ES-I3 (cell line): ENCODE results near the gene AUTS2.

Experiments
- H3K36me3 ChIP-seq: 2 replicates; pipeline ENCODE4 v1.6.1; 2013; ENCODE audit warnings: mild to moderate bottlenecking, low read length, control low read depth, moderate library complexity; ENCODE audit not compliant: insufficient read depth
- H3K4me1 ChIP-seq: 2 replicates; pipeline ENCODE4 v1.6.1; 2013; ENCODE audit warnings: mild to moderate bottlenecking, control low read depth, low read length; ENCODE audit not compliant: insufficient read depth
- H3K9ac ChIP-seq: 2 replicates; pipeline ENCODE4 v1.6.1; 2013; ENCODE audit warnings: low read depth, mild to moderate bottlenecking, low read length, moderate library complexity
- H3K9me3 ChIP-seq: 2 replicates; pipeline ENCODE4 v1.6.1; 2013; ENCODE audit warnings: mild to moderate bottlenecking, low read length, moderate library complexity; ENCODE audit not compliant: control insufficient read depth, insufficient read depth

AUTS2 gene

DNA sequence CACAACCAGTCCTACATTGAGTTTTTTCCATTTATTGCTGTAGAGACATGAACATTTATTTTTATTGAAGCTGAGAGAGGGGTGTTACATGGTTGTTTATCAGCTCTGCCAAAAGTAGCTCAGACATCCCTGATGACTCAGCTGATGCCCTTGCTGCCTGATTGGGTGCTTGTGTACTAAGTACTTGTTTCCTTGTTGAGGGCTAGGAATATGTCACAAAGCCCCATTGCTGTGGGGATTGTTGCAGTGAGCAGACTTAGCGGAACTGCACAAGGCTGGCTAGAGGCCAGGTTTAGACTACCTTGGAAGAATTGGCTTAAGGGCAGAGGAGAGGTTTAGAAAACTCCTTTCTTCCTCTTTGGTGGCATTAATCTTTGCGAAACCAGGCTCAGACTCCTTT, 110.6 kb downstream of the AUTS2 start:
- Histone ChIP-seq H3K36me3 (no peaks in the 10 kb centered on the region), H3K4me1 (peaks cover 24% of the 10 kb centered on the region), H3K9ac (no peak overlapping the region), H3K9me3 (no peaks in the 10 kb centered on the region)

GRCh38 chr7:69710768-69711438, 112.6 kb downstream of the AUTS2 start:
- Histone ChIP-seq H3K4me1 (peaks cover 24% of the 10 kb centered on the region), H3K9me3 (no peaks in the 10 kb centered on the region), H3K36me3 (no peaks in the 10 kb centered on the region), H3K9ac (no peak overlapping the region)

GRCh38 chr7:69714886-69715576, 116.8 kb downstream of the AUTS2 start:
- Histone ChIP-seq H3K4me1 (peaks cover 10% of the 10 kb centered on the region), H3K36me3 (no peaks in the 10 kb centered on the region), H3K9me3 (no peaks in the 10 kb centered on the region), H3K9ac (no peak overlapping the region)

GRCh38 chr7:69717221-69717620, 118.9 kb downstream of the AUTS2 start:
- H3K9me3 ChIP-seq = no peaks in the 10 kb centered on the region
- H3K9ac ChIP-seq = no peak overlapping the region
- no peaks in the 10 kb centered on the region for H3K36me3 ChIP-seq
- no peaks in the 10 kb centered on the region for H3K4me1 ChIP-seq

DNA sequence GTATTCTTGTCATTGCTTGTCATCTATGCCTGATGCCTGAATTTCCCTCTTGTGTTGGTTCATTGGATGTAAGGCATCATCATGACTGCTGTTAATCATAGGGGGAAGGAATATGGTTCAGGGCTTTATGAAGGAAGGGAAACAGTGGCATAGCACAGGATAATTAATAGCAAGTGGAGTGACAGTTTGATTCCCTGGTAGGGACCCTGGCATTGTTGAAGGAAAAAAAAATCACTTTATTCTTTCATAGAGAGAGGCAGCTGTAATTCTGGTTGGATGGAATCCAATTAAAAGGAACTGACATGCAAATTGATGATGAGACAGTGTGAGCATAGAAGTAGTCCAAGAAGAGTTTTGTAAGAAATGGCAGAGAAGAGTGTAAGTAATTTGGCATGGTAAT, 121.4 kb downstream of the AUTS2 start:
- Histone ChIP-seq H3K4me1 (peaks cover 8% of the 10 kb centered on the region), H3K9ac (no peak overlapping the region), H3K9me3 (no peaks in the 10 kb centered on the region), H3K36me3 (no peaks in the 10 kb centered on the region)

DNA sequence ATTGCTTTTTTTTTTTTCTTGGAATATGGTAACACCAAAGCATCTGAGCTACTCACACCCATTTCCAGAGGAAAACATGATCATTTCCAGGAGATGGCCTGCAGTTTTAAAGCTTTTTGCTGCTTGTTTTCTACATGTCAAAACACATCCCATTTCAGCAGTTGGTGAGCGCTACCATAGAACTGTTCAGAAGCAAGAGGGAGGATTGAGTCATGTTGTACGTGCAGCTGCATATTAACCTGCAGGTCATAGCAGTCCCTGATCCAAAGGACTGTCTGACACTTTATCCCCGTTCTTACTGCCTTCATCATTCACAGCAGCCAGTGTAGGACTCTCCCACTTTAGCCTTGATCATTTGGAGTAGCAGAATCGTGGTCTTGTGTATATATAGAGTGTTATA, 124.6 kb downstream of the AUTS2 start:
- Histone ChIP-seq H3K9ac (no peak overlapping the region), H3K4me1 (peaks cover 9% of the 10 kb centered on the region), H3K36me3 (no peaks in the 10 kb centered on the region), H3K9me3 (no peaks in the 10 kb centered on the region; the same call in 1 of the 2 replicates)

DNA sequence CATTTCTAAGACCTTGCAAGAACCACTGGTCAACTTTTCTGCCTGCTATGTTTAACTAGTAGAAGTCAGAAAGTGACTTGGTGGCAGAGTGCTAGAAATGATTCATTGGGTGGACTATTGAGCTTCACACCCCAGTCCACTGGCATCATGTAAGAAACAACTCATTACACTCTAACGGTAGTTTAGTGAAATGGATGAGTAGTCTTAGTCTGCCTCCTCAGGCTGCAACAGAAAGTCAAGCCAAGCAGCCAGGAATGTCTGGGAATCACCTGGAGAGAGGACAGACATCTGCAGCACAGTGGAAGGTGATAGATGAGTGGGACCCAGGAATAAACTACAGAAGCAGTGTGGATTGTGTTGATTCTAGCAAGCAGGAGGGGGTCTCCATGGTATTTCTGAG, 125.4 kb downstream of the AUTS2 start:
- Histone ChIP-seq H3K9ac (no peak overlapping the region), H3K9me3 (no peaks in the 10 kb centered on the region; the same call in 1 of the 2 replicates), H3K4me1 (peaks cover 17% of the 10 kb centered on the region), H3K36me3 (no peaks in the 10 kb centered on the region)

GRCh38 chr7:69728304-69728703, 130.0 kb downstream of the AUTS2 start:
- H3K9ac ChIP-seq = no peak overlapping the region
- H3K9me3 ChIP-seq = no peaks in the 10 kb centered on the region; the same call in 1 of the 2 replicates
- H3K36me3 ChIP-seq = no peaks in the 10 kb centered on the region
- peaks cover 36% of the 10 kb centered on the region for H3K4me1 ChIP-seq

- 0 out of 2 replicates have a peak overlapping the region, but pooled peaks have one; percentile 9 for H3K9ac ChIP-seq
- no peaks in the 10 kb centered on the region for H3K9me3 ChIP-seq
- H3K36me3 ChIP-seq = no peaks in the 10 kb centered on the region
- peaks cover 39% of the 10 kb centered on the region for H3K4me1 ChIP-seq
Measured at GRCh38 chr7:69732203-69732602, 133.9 kb downstream of the AUTS2 start.

- H3K36me3 ChIP-seq = no peaks in the 10 kb centered on the region
- H3K4me1 ChIP-seq = peaks cover 57% of the 10 kb centered on the region
- no peak overlapping the region for H3K9ac ChIP-seq
- H3K9me3 ChIP-seq = no peaks in the 10 kb centered on the region
Measured at GRCh38 chr7:69735582-69735981, 137.3 kb downstream of the AUTS2 start.

DNA sequence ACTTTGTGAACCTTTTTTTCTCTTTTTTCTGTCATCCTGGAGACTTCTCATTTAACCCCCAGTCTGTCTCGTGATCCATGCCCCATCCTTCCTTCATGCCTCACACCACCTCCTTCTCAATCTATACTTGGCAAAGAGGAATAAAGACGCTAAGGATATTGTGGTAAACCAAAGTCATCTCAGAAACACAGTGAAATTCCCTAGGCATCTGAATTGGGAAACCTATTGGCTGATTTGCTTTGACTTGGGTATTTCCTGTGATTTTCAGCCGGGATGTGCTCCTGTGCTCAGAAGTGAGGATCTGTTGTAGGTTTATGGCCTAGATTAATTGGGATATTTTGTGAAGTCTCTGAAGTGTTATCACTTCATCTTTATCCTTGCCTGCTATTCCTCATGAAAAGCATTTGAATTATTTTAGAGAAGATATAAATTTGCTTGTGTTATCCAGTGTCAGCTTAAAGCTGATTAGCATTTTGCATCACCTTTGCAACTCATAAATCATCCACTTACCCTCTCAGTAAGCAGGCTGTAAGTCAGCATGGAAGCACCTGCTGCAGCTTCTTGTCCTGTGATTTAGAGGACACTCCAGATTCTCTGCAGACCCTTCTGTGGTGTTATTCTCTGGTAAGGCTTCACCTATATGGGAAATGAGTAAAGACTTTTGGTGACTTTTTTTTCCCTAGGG, 138.0 kb downstream of the AUTS2 start:
- no peaks in the 10 kb centered on the region for H3K36me3 ChIP-seq
- no peaks in the 10 kb centered on the region for H3K9me3 ChIP-seq
- H3K9ac ChIP-seq = no peak overlapping the region
- peaks cover 57% of the 10 kb centered on the region for H3K4me1 ChIP-seq

GRCh38 chr7:69738396-69738951, 140.2 kb downstream of the AUTS2 start:
- Histone ChIP-seq H3K4me1 (peaks cover 38% of the 10 kb centered on the region), H3K9ac (no peak overlapping the region), H3K9me3 (no peaks in the 10 kb centered on the region), H3K36me3 (no peaks in the 10 kb centered on the region)

DNA sequence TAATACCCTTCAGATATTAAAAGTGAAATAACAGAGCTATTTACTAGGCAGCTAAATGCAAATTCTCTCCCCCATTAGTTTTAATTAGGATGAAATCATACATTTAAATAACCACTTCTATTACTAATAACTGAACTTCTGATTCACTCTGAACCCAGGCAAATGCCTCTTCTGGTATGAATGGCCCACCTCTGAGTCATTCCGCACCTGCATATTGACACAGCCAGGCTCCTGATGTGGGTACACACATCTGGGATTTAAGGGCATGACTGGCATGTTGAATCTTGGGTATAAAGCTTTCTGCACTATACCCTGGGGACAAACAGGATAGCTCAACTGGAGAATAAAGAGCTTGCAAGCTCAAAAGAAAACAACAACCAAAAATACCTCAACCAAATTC, 140.9 kb downstream of the AUTS2 start:
- no peaks in the 10 kb centered on the region for H3K36me3 ChIP-seq
- no peak overlapping the region for H3K9ac ChIP-seq
- peaks cover 38% of the 10 kb centered on the region for H3K4me1 ChIP-seq
- H3K9me3 ChIP-seq = no peaks in the 10 kb centered on the region

GRCh38 chr7:69739931-69740431, 141.7 kb downstream of the AUTS2 start:
- Histone ChIP-seq H3K9me3 (no peaks in the 10 kb centered on the region), H3K9ac (no peak overlapping the region), H3K4me1 (peaks cover 38% of the 10 kb centered on the region), H3K36me3 (no peaks in the 10 kb centered on the region)
